HepG2 (cell line): ENCODE results near the gene USP38. TPM values are rescaled to one million over a fixed set of nuclear protein-coding genes. Genes with fewer than 3 reads are reported as not detected.

Experiments
- CBFB ChIP-seq: sonication (generic); formaldehyde crosslinking; IDR thresholded peaks from 2 replicates; pipeline ENCODE4 v1.4.0; 2020; ENCODE audit warnings: missing genetic modification reagents
- E2F2 ChIP-seq: sonication (generic); formaldehyde crosslinking; IDR thresholded peaks from 2 replicates; pipeline ENCODE4 v1.4.0; 2020; ENCODE audit warnings: missing genetic modification reagents, borderline replicate concordance
- ELK4 ChIP-seq: sonication (generic); formaldehyde crosslinking; IDR thresholded peaks from 2 replicates; pipeline ENCODE4 v1.9.0; 2021; ENCODE audit warnings: missing genetic modification reagents, borderline replicate concordance
- HHEX ChIP-seq: IDR thresholded peaks from 2 replicates; pipeline ENCODE4 v1.6.1; 2016; ENCODE audit warnings: control low read depth
- HNF1A ChIP-seq, 2 experiments: sonication (generic) in 1 of 2; formaldehyde crosslinking in 1 of 2; IDR thresholded peaks; 2 replicates each; pipeline versions ENCODE4 v1.4.0 to v1.6.1; 2016 to 2020; ENCODE audit warnings: borderline replicate concordance in 1 of 2, low read depth in 1 of 2, mild to moderate bottlenecking in 1 of 2, missing genetic modification reagents in 1 of 2
- KMT2B ChIP-seq: IDR thresholded peaks from 2 replicates; pipeline ENCODE4 v1.6.1; 2016; ENCODE audit warnings: missing genetic modification reagents, missing compliant biosample characterization
- LBX2 ChIP-seq: sonication (generic); formaldehyde crosslinking; IDR thresholded peaks from 2 replicates; pipeline ENCODE4 v1.5.0; 2020; ENCODE audit warnings: missing genetic modification reagents, mild to moderate bottlenecking, borderline replicate concordance
- MBNL3 ChIP-seq: fragments of 250-450 bp; sonication (Bioruptor Pico); conservative IDR thresholded peaks from 2 replicates; pipeline ENCODE4 v1.8.0; 2022; ENCODE audit warnings: mild to moderate bottlenecking, inconsistent platforms
- NCOA2 ChIP-seq: sonication (generic); formaldehyde crosslinking; IDR thresholded peaks from 2 replicates; pipeline ENCODE4 v1.8.0; 2022; ENCODE audit warnings: inconsistent platforms
- PHF21A ChIP-seq: sonication (generic); formaldehyde crosslinking; IDR thresholded peaks from 2 replicates; pipeline ENCODE4 v1.5.0; 2020; ENCODE audit warnings: mild to moderate bottlenecking, missing genetic modification reagents
- RERE ChIP-seq: IDR thresholded peaks from 2 replicates; pipeline ENCODE4 v1.6.1; 2016; ENCODE audit warnings: low read depth, missing genetic modification reagents, missing compliant biosample characterization
- SPEN ChIP-seq: sonication (generic); formaldehyde crosslinking; IDR thresholded peaks from 2 replicates; pipeline ENCODE4 v1.5.1; 2020; ENCODE audit warnings: low read depth, mild to moderate bottlenecking, missing genetic modification reagents
- ZBTB2 ChIP-seq: sonication (generic); formaldehyde crosslinking; IDR thresholded peaks from 2 replicates; pipeline ENCODE4 v1.8.0; 2022; ENCODE audit warnings: low read depth, missing genetic modification reagents
- ZBTB8A ChIP-seq: sonication (generic); formaldehyde crosslinking; IDR thresholded peaks from 2 replicates; pipeline ENCODE4 v1.4.0; 2020; ENCODE audit warnings: mild to moderate bottlenecking, low read depth, missing genetic modification reagents, borderline replicate concordance
- polyA plus RNA-seq, 8 experiments: library from polyadenylated mRNA; depleted of rRNA in 3 of 8; stranded (reverse) in 7 of 8; unstranded in 1 of 8; fragments of >200 nt; fragmentation: Illumina TruSeq in 4 of 8; extraction: Trizol in 4 of 8; gene quantifications; 2 replicates each; pipeline versions ENCODE4 v1.2.1 to v1.2.3, GENCODE V29; 2011 to 2016; ENCODE audit warnings: low read depth in 4 of 8, missing spikeins in 1 of 8, mixed read lengths in 1 of 8; ENCODE audit not compliant: insufficient read depth in 1 of 8
- total RNA-seq, 5 experiments: library from RNA; depleted of rRNA; stranded (reverse); fragments of >200 nt; fragmentation: Illumina TruSeq; extraction: Trizol; gene quantifications; 2 replicates each; pipeline ENCODE4 v1.2.3, GENCODE V29; 2016; ENCODE audit warnings: low read depth in 1 of 5

Gene USP38
- total and polyA plus RNA-seq, 2 of the 13 experiments (the other 11 are each of a cell fraction or from before 2014, with no cell fraction given), result 4.5 to 11.8 TPM

- TF ChIP-seq RERE (CRISPR knock-in tag), result peak; percentile 36; the same call in 1 of the 2 replicates
- 0 out of 2 replicates have a peak, but pooled peaks have one; percentile 63 for TF ChIP-seq KMT2B
- no peak for TF ChIP-seq ZBTB2 (CRISPR knock-in tag)
- TF ChIP-seq LBX2 (CRISPR knock-in tag), result no peak
- no peak for TF ChIP-seq E2F2 (CRISPR knock-in tag)
- peak; percentile 88 for TF ChIP-seq NCOA2 (CRISPR knock-in tag)
- no peak for TF ChIP-seq ELK4 (CRISPR knock-in tag)
- TF ChIP-seq CBFB, result no peak
- TF ChIP-seq SPEN (CRISPR knock-in tag), result peak; percentile 43; the same call in 1 of the 2 replicates
- TF ChIP-seq PHF21A, result peak; percentile 64; the same call in 1 of the 2 replicates
- TF ChIP-seq MBNL3 (CRISPR knock-in tag), result no peak
- peak; percentile 51; the same call in 1 of the 2 replicates for TF ChIP-seq HHEX
- 0 out of 2 replicates have a peak, but pooled peaks have one; percentile 36 for TF ChIP-seq HNF1A (IDR thresholded peaks at IDR 0.05; ENCODE audit: low read depth)
- TF ChIP-seq HNF1A (CRISPR knock-in tag; IDR thresholded peaks at IDR 0.05; ENCODE audit: borderline replicate concordance), result no peak; the same call in 1 of the 2 replicates
- TF ChIP-seq ZBTB8A, result no peak
Observed at GRCh38 chr4:143225167-143225566, 40.5 kb downstream of the USP38 start (continued).
